Osteoblast (primary cell): ENCODE data around the gene LRCOL1. TPM values are rescaled to one million over a fixed set of nuclear protein-coding genes. Genes with fewer than 3 reads are reported as not detected.

Experiments used
- DNase-seq: peaks from one replicate; pipeline ENCODE4 v3.0.0; 2011; ENCODE audit warnings: low spot score, mixed read lengths; ENCODE audit not compliant: insufficient read length; ENCODE audit errors: missing footprints
- H2AFZ ChIP-seq: 2 replicates; pipeline ENCODE4 v1.6.0; 2011; ENCODE audit warnings: mild to moderate bottlenecking, low read length
- H3K27ac ChIP-seq: 2 replicates; pipeline ENCODE4 v1.5.1; 2011; ENCODE audit warnings: mild to moderate bottlenecking, low read depth, low read length, moderate library complexity
- H3K27me3 ChIP-seq: 2 replicates; pipeline ENCODE4 v1.6.0; 2012; ENCODE audit warnings: mild to moderate bottlenecking, control low read depth, inconsistent platforms, low read length, moderate library complexity; ENCODE audit not compliant: insufficient read depth
- H3K36me3 ChIP-seq: 2 replicates; pipeline ENCODE4 v1.5.1; 2011; ENCODE audit warnings: mild to moderate bottlenecking, low read length, control low read depth, moderate library complexity; ENCODE audit not compliant: insufficient read depth
- H3K4me1 ChIP-seq: 2 replicates; pipeline ENCODE4 v1.5.1; 2011; ENCODE audit warnings: mild to moderate bottlenecking, low read length, control low read depth, moderate library complexity; ENCODE audit not compliant: insufficient read depth
- H3K4me2 ChIP-seq: 2 replicates; pipeline ENCODE4 v1.6.0; 2011; ENCODE audit warnings: mild to moderate bottlenecking, low read length; ENCODE audit not compliant: insufficient read depth
- H3K4me3 ChIP-seq: fragments of 200-600 bp; sonication (generic); 3 replicates; pipeline ENCODE4 v1.5.1; 2012; ENCODE audit warnings: mild to moderate bottlenecking, low read length, inconsistent platforms; ENCODE audit not compliant: insufficient read depth
- H3K79me2 ChIP-seq: 2 replicates; pipeline ENCODE4 v1.6.0; 2012; ENCODE audit warnings: mild to moderate bottlenecking, low read length, control low read depth, inconsistent platforms; ENCODE audit not compliant: insufficient read depth
- H3K9me3 ChIP-seq: 2 replicates; pipeline ENCODE4 v1.5.1; 2011; ENCODE audit warnings: low read depth, low read length, control low read depth
- H4K20me1 ChIP-seq: 2 replicates; pipeline ENCODE4 v1.6.0; 2012; ENCODE audit warnings: mild to moderate bottlenecking, low read length, control low read depth; ENCODE audit not compliant: insufficient read depth
- total RNA-seq: library from RNA; depleted of rRNA; stranded (reverse); fragments of >200 nt; gene quantifications from 2 replicates; pipeline ENCODE4 v1.2.3, GENCODE V29; 2012
- TF ChIP-seq, protein P1 (sequence below): IDR thresholded peaks from 2 replicates; pipeline ENCODE4 v1.5.1; 2011; ENCODE audit warnings: mild to moderate bottlenecking, low read depth, low read length, moderate library complexity; ENCODE audit errors: extremely low read depth

LRCOL1 gene
- total RNA-seq, 1 donor = not detected

DNA sequence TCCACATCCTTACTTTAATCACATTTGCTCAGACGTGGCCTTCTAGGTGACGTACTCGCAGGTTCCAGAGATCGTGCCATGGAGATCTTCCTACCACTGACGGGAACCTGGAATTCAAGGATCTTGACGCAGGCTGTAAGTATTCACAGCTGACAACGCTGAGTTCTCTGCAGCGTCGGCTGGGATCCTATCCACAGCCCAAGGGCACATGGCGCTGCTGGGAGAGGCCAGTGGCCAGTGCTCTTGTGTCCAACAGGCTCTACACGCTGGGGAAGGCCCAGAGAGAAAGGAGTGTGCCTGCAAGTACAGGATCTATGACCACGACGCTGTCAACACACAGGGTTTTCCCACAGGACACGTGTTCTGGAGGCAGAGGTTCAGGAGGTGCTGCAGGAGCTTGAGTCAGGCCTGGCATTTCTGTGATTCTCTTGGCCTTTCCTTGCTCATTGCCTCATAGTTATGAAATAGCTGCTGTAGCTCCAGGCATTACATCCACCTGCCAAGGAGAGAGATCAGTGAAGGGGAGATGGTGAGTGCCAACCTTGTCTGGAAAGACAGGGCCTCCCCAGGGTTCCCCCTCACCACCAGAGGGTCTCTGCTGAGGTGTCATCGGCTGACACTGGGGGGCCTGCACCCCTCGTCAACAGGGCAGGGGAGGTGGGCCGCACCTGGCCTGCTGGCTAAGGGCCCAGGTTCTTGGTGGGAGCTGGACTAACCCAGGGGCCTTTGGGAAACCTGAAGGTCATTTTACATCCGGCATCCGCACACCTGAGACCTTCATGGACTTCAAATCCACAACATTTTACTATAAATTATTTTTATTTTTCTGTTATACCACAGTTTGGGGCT lies 21.3 kb downstream of the LRCOL1 start:
- Histone ChIP-seq H3K27ac (no peak overlapping the region), H3K36me3 (no peaks in the 10 kb centered on the region), H3K4me2 (no peak overlapping the region), H3K9me3 (peaks cover 2% of the 10 kb centered on the region), H3K79me2 (no peaks in the 10 kb centered on the region), H3K27me3 (no peaks in the 10 kb centered on the region), H3K4me3 (no peak overlapping the region), H3K4me1 (peaks cover under 1% of the 10 kb centered on the region), H2AFZ (no peak overlapping the region), H4K20me1 (no peaks in the 10 kb centered on the region)
- DNase-seq = no peak
- TF ChIP-seq, protein P1, sequence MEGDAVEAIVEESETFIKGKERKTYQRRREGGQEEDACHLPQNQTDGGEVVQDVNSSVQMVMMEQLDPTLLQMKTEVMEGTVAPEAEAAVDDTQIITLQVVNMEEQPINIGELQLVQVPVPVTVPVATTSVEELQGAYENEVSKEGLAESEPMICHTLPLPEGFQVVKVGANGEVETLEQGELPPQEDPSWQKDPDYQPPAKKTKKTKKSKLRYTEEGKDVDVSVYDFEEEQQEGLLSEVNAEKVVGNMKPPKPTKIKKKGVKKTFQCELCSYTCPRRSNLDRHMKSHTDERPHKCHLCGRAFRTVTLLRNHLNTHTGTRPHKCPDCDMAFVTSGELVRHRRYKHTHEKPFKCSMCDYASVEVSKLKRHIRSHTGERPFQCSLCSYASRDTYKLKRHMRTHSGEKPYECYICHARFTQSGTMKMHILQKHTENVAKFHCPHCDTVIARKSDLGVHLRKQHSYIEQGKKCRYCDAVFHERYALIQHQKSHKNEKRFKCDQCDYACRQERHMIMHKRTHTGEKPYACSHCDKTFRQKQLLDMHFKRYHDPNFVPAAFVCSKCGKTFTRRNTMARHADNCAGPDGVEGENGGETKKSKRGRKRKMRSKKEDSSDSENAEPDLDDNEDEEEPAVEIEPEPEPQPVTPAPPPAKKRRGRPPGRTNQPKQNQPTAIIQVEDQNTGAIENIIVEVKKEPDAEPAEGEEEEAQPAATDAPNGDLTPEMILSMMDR = no peak

DNA sequence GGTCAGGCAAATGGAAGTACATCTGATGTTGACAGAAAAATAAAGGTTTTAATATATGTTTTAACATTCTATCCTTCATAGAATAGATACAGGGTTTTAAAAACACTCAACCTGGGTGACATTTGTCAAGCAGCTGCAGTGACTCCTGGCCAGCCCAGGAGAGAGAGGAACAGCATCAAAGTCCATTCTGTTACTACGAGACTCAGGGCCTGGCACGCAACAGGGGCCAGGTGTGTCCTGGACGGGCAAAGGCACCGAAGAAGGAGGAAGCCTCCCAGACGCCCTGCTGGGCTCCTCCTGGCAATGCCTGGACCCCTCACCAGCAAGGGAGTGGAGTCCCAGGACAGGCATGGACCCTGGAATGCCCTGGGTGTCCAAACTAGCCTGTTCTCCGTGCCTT lies 22.1 kb downstream of the LRCOL1 start:
- TF ChIP-seq, protein P1 = no peak
- Histone ChIP-seq H3K36me3 (no peaks in the 10 kb centered on the region), H4K20me1 (no peaks in the 10 kb centered on the region), H2AFZ (no peak overlapping the region), H3K27ac (no peak overlapping the region), H3K79me2 (no peaks in the 10 kb centered on the region), H3K27me3 (no peaks in the 10 kb centered on the region), H3K4me1 (no peaks in the 10 kb centered on the region), H3K9me3 (peaks cover 2% of the 10 kb centered on the region), H3K4me3 (no peak overlapping the region), H3K4me2 (no peak overlapping the region)
- DNase-seq = no peak

DNA sequence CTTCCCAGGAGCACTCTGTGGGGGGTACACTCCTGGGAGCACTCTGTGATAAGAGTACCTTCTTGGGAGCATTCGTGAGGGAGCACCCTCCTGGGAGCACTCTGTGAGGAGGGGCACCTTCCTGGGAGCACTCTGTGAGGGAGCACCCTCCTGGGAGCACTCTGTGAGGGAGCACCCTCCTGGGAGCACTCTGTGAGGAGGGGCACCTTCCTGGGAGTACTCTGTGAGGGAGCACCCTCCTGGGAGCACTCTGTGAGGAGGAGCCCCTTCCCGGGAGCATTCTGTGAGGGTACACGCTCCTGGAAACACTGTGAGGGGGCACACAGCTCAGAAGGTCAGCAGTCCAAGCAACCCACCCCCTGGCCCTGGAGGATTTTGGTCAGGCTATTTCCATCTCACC lies 22.6 kb downstream of the LRCOL1 start:
- H3K36me3 ChIP-seq = no peaks in the 10 kb centered on the region
- TF ChIP-seq, protein P1 = no peak
- H3K9me3 ChIP-seq = peaks cover 2% of the 10 kb centered on the region
- H3K27me3 ChIP-seq = no peaks in the 10 kb centered on the region
- no peak overlapping the region for H3K27ac ChIP-seq
- no peak for DNase-seq
- H3K79me2 ChIP-seq = no peaks in the 10 kb centered on the region
- H3K4me3 ChIP-seq = no peak overlapping the region
- H4K20me1 ChIP-seq = no peaks in the 10 kb centered on the region
- H3K4me1 ChIP-seq = no peaks in the 10 kb centered on the region
- no peak overlapping the region for H3K4me2 ChIP-seq
- no peak overlapping the region for H2AFZ ChIP-seq

DNA sequence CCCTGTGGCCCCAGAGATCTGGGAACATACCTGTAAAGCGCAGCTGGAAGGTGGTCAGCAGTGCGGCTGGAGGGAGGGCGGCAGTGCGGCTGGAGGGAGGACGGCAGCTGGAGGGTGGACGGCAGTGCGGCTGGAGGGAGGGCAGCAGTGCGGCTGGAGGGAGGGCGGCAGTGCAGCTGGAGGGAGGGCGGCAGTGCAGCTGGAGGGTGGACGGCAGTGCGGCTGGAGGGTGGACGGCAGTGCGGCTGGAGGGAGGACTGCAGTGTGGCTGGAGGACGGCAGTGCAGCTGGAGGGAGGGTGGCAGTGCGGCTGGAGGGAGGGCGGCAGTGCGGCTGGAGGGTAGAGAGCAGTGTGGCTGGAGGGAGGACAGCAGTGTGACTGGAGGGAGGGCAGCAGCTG lies 23.5 kb downstream of the LRCOL1 start:
- H3K36me3 ChIP-seq = no peaks in the 10 kb centered on the region
- H3K4me3 ChIP-seq = no peak overlapping the region
- H2AFZ ChIP-seq = no peak overlapping the region
- H3K27ac ChIP-seq = no peak overlapping the region
- H3K27me3 ChIP-seq = no peaks in the 10 kb centered on the region
- H4K20me1 ChIP-seq = no peaks in the 10 kb centered on the region
- TF ChIP-seq, protein P1 = no peak
- H3K79me2 ChIP-seq = no peaks in the 10 kb centered on the region
- H3K4me1 ChIP-seq = no peaks in the 10 kb centered on the region
- H3K9me3 ChIP-seq = peaks cover 2% of the 10 kb centered on the region
- DNase-seq = no peak
- H3K4me2 ChIP-seq = no peak overlapping the region
